Osteocyte (in vitro differentiated cells): Measurements from ENCODE around the gene LRRC56. TPM values are rescaled to one million over a fixed set of nuclear protein-coding genes. Genes with fewer than 3 reads are reported as not detected.

Source experiments
- DNase-seq: peaks from one replicate; pipeline ENCODE4 v3.0.0; 2021; ENCODE audit warnings: mixed read lengths; ENCODE audit not compliant: unreplicated experiment; ENCODE audit errors: extremely low spot score
- H3K27ac Mint-ChIP-seq: one replicate; pipeline ENCODE4 v1.8.0; 2021; ENCODE audit warnings: mild to moderate bottlenecking, mixed read lengths; ENCODE audit not compliant: unreplicated experiment
- H3K27me3 Mint-ChIP-seq: one replicate; pipeline ENCODE4 v1.8.0; 2021; ENCODE audit warnings: mixed read lengths; ENCODE audit not compliant: unreplicated experiment
- H3K36me3 Mint-ChIP-seq: one replicate; pipeline ENCODE4 v1.8.0; 2021; ENCODE audit warnings: mixed read lengths; ENCODE audit not compliant: unreplicated experiment
- H3K4me1 Mint-ChIP-seq: one replicate; pipeline ENCODE4 v1.8.0; 2021; ENCODE audit warnings: mixed read lengths; ENCODE audit not compliant: unreplicated experiment
- H3K4me3 Mint-ChIP-seq: one replicate; pipeline ENCODE4 v1.8.0; 2021; ENCODE audit warnings: mild to moderate bottlenecking, moderate library complexity, mixed read lengths; ENCODE audit not compliant: unreplicated experiment
- H3K9me3 Mint-ChIP-seq: one replicate; pipeline ENCODE4 v1.8.0; 2021; ENCODE audit warnings: mixed read lengths; ENCODE audit not compliant: unreplicated experiment
- total RNA-seq: library from RNA; stranded (reverse); gene quantifications from 2 replicates; pipeline ENCODE4 v1.2.1, GENCODE V29; 2021
- TF ChIP-seq, protein P1 (sequence below): fragments of 200-600 bp; sonication (generic); IDR thresholded peaks from 2 replicates; pipeline ENCODE4 v1.5.0; 2021; ENCODE audit warnings: antibody characterized with exemption, mild to moderate bottlenecking, moderate library complexity

Gene LRRC56
- total RNA-seq, 1 donor from 2014 or later, result 3.7 TPM

DNA sequence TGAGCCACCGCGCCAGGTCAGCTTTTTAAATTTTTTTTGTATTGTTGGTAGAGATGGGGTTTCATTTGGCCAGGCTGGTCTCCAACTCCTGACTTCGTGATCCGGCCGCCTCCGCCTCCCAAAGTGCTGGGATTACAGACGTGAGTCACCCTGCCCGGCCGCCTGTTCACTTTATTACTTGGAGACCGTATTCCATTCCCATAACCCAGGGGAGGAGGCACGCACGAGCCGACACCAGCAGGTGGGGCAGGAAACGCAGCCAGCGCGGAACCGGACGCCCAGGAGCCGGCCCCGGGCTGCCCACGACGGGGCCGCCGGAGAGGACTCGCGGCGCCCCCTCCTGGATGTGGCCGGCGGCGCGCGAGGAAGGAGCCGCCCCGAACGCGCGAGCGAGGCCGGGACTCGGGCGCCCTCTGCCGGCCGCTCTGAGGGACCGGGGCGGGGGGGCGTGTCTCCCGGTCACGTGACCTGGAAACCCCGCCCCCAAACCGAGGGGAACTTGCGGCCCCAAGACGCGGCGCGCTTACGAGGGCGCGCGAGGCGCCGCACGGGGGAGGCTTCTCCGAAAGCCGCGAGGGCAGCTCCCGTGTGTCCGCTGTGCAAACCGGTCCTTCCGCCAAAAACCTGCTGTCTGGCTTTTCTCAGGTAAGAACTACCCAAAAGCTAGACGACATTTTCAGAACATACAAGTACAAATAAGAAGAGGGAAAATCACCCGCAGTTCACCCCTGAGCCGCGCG, 18.7 kb upstream of the LRRC56 start:
- peaks cover 15% of the 10 kb centered on the region for H3K36me3 Mint-ChIP-seq
- peaks cover 2% of the 10 kb centered on the region for H3K4me1 Mint-ChIP-seq
- H3K9me3 Mint-ChIP-seq, result no peaks in the 10 kb centered on the region
- peak overlapping the region; percentile 81 for H3K27ac Mint-ChIP-seq
- peak overlapping the region; percentile 71 for H3K4me3 Mint-ChIP-seq
- H3K27me3 Mint-ChIP-seq, result no peaks in the 10 kb centered on the region
- TF ChIP-seq, protein P1, sequence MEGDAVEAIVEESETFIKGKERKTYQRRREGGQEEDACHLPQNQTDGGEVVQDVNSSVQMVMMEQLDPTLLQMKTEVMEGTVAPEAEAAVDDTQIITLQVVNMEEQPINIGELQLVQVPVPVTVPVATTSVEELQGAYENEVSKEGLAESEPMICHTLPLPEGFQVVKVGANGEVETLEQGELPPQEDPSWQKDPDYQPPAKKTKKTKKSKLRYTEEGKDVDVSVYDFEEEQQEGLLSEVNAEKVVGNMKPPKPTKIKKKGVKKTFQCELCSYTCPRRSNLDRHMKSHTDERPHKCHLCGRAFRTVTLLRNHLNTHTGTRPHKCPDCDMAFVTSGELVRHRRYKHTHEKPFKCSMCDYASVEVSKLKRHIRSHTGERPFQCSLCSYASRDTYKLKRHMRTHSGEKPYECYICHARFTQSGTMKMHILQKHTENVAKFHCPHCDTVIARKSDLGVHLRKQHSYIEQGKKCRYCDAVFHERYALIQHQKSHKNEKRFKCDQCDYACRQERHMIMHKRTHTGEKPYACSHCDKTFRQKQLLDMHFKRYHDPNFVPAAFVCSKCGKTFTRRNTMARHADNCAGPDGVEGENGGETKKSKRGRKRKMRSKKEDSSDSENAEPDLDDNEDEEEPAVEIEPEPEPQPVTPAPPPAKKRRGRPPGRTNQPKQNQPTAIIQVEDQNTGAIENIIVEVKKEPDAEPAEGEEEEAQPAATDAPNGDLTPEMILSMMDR, result peak; percentile 100
- DNase-seq, result peak; percentile 96

GRCh38 chr11:520428-521176, 16.7 kb upstream of the LRRC56 start:
- TF ChIP-seq, protein P1, result peak; percentile 22

GRCh38 chr11:521177-521688, 16.1 kb upstream of the LRRC56 start:
- DNase-seq, result no peak
- Mint-ChIP-seq H3K4me3 (no peak overlapping the region), H3K9me3 (no peaks in the 10 kb centered on the region), H3K27me3 (no peaks in the 10 kb centered on the region), H3K4me1 (peaks cover 2% of the 10 kb centered on the region), H3K36me3 (no peaks in the 10 kb centered on the region), H3K27ac (no peak overlapping the region)
- TF ChIP-seq, protein P1, result no peak

More at GRCh38 chr11:520428-521176, 16.7 kb upstream of the LRRC56 start:
- no peaks in the 10 kb centered on the region for H3K27me3 Mint-ChIP-seq
- H3K4me1 Mint-ChIP-seq, result peaks cover 2% of the 10 kb centered on the region
- H3K36me3 Mint-ChIP-seq, result peaks cover 5% of the 10 kb centered on the region
- H3K27ac Mint-ChIP-seq, result no peak overlapping the region
- DNase-seq, result peak; percentile 84
- H3K4me3 Mint-ChIP-seq, result no peak overlapping the region
- H3K9me3 Mint-ChIP-seq, result no peaks in the 10 kb centered on the region

GRCh38 chr11:526192-526591, 11.1 kb upstream of the LRRC56 start:
- Mint-ChIP-seq H3K27ac (no peak overlapping the region), H3K27me3 (no peaks in the 10 kb centered on the region), H3K4me3 (no peak overlapping the region), H3K36me3 (no peaks in the 10 kb centered on the region), H3K4me1 (no peaks in the 10 kb centered on the region), H3K9me3 (no peaks in the 10 kb centered on the region)
- DNase-seq, result no peak
- TF ChIP-seq, protein P1, result no peak
